ENCODE measurements around the gene TRIM43.
"Not testable (repeated sequence)": the region's sequence is repeated elsewhere in the genome, so short reads cannot be mapped to it uniquely, and the experiment has no call there.

The TRIM43 gene

GRCh38 chr2:95640515-95641288 is 48.9 kb downstream of the TRIM43 start:
- not testable (repeated sequence) for DNase-seq (ENCODE audit: low read depth in 2 of 3, low spot score in 1 of 3)

GRCh38 chr2:95641289-95641575 is 49.4 kb downstream of the TRIM43 start:
- DNase-seq (ENCODE audit: low read depth in 2 of 3, low spot score in 1 of 3) = not testable (repeated sequence)

GRCh38 chr2:95641787-95642186 is 50.0 kb downstream of the TRIM43 start:
- DNase-seq (ENCODE audit: low read depth in 2 of 3, low spot score in 1 of 3) = not testable (repeated sequence)

- not testable (repeated sequence) for DNase-seq (ENCODE audit: low read depth in 2 of 3, low spot score in 1 of 3)
These were observed 50.6 kb downstream of the TRIM43 start for GRCh38 chr2:95642360-95642759.

- DNase-seq (ENCODE audit: low read depth in 2 of 3, low spot score in 1 of 3) = not testable (repeated sequence)
These were observed 51.1 kb downstream of the TRIM43 start for GRCh38 chr2:95642951-95643350.

- DNase-seq (ENCODE audit: low read depth in 2 of 3, low spot score in 1 of 3) = not testable (repeated sequence)
These were observed 53.5 kb downstream of the TRIM43 start for GRCh38 chr2:95645312-95645711.

GRCh38 chr2:95646274-95646994 is 54.6 kb downstream of the TRIM43 start:
- not testable (repeated sequence) for DNase-seq (ENCODE audit: low read depth in 2 of 3, low spot score in 1 of 3)

- not testable (repeated sequence) for DNase-seq (ENCODE audit: low read depth in 2 of 3, low spot score in 1 of 3)
These were observed 57.2 kb downstream of the TRIM43 start for GRCh38 chr2:95648894-95649544.

Measured in stimulated activated CD4-positive, alpha-beta T cell treated with anti-CD3 and anti-CD28 coated beads, Interleukin-12 subunit alpha, Interleukin-12 subunit beta, amount 100 ng/mL, for 48 hours (primary cell).